ENCODE data around the gene CCM2.

Gene CCM2

GRCh38 chr7:45073786-45074527 is 74.0 kb downstream of the CCM2 start:
- Histone ChIP-seq H3K4me3 (ENCODE audit: control insufficient read depth in 1 of 7, extremely low read depth in 1 of 7, insufficient read depth in 4 of 7, low read depth in 2 of 7, low read length in 6 of 7) (no peak overlapping the region), H3K27me3 (replicated peaks in 2 of 5; ENCODE audit: control insufficient read depth in 4 of 5, insufficient read depth in 5 of 5, low read length in 4 of 5) (no peaks in the 10 kb centered on the region), H3K36me3 (ENCODE audit: control insufficient read depth in 4 of 4, insufficient read depth in 4 of 4, low read length in 3 of 4) (peaks cover 18 to 86% (median 72%) of the 10 kb centered on the region in 4 experiments), H3K4me1 (ENCODE audit: control extremely low read depth in 1 of 4, control insufficient read depth in 4 of 4, insufficient read depth in 4 of 4, low read length in 3 of 4) (no peaks in the 10 kb centered on the region), H3K9me3 (ENCODE audit: control extremely low read depth in 1 of 5, control insufficient read depth in 4 of 5, insufficient read depth in 2 of 5, low read depth in 1 of 5, low read length in 4 of 5) (no peaks in the 10 kb centered on the region), H3K27ac (ENCODE audit: insufficient read depth in 1 of 2, low read depth in 1 of 2, low read length in 2 of 2, poor library complexity in 1 of 2, severe bottlenecking in 2 of 2) (no peak overlapping the region)
- POLR2A ChIA-PET: no interaction called here
- CTCF ChIA-PET: interaction anchor here (4.2 kb wide), 1 partner anchor 100 kb away, joined by 23 read pairs; no protein-coding TSS in a partner anchor
- WGBS (ENCODE audit: insufficient coverage): 95% methylated on average over 14 of the region's 15 CpGs
- no peak for DNase-seq

- Histone ChIP-seq H3K27ac (ENCODE audit: insufficient read depth in 1 of 2, low read depth in 1 of 2, low read length in 2 of 2, poor library complexity in 1 of 2, severe bottlenecking in 2 of 2) (no peak overlapping the region), H3K36me3 (ENCODE audit: control insufficient read depth in 4 of 4, insufficient read depth in 4 of 4, low read length in 3 of 4) (peaks cover 17 to 78% (median 65%) of the 10 kb centered on the region in 4 experiments), H3K4me1 (ENCODE audit: control extremely low read depth in 1 of 4, control insufficient read depth in 4 of 4, insufficient read depth in 4 of 4, low read length in 3 of 4) (no peaks in the 10 kb centered on the region), H3K27me3 (replicated peaks in 2 of 5; ENCODE audit: control insufficient read depth in 4 of 5, insufficient read depth in 5 of 5, low read length in 4 of 5) (no peaks in the 10 kb centered on the region), H3K4me3 (ENCODE audit: control insufficient read depth in 1 of 7, extremely low read depth in 1 of 7, insufficient read depth in 4 of 7, low read depth in 2 of 7, low read length in 6 of 7) (no peak overlapping the region), H3K9me3 (ENCODE audit: control extremely low read depth in 1 of 5, control insufficient read depth in 4 of 5, insufficient read depth in 2 of 5, low read depth in 1 of 5, low read length in 4 of 5) (no peaks in the 10 kb centered on the region)
- POLR2A ChIA-PET: no interaction called here
- no peak for DNase-seq
- WGBS (ENCODE audit: insufficient coverage): 92% methylated on average over 14 of the region's 16 CpGs
- CTCF ChIA-PET: interaction anchor here (1.4 to 4.2 kb wide), 2 partner anchors 58 to 101 kb away, joined by 3 to 23 read pairs; no protein-coding TSS in a partner anchor
Measured at GRCh38 chr7:45074528-45075354, 74.7 kb downstream of the CCM2 start.

- peaks cover 0 to under 1% (median 0%) of the 10 kb centered on the region in 4 experiments for H3K4me1 ChIP-seq (ENCODE audit: control extremely low read depth in 1 of 4, control insufficient read depth in 4 of 4, insufficient read depth in 4 of 4, low read length in 3 of 4)
- POLR2A ChIA-PET: no interaction called here
- no peaks in the 10 kb centered on the region for H3K27me3 ChIP-seq (replicated peaks in 2 of 5; ENCODE audit: control insufficient read depth in 4 of 5, insufficient read depth in 5 of 5, low read length in 4 of 5)
- CTCF ChIA-PET: interaction anchor here (1.4 kb wide), 1 partner anchor 58 kb away, joined by 3 read pairs; no protein-coding TSS in a partner anchor
- no peaks in the 10 kb centered on the region for H3K9me3 ChIP-seq (ENCODE audit: control extremely low read depth in 1 of 5, control insufficient read depth in 4 of 5, insufficient read depth in 2 of 5, low read depth in 1 of 5, low read length in 4 of 5)
- H3K4me3 ChIP-seq (ENCODE audit: control insufficient read depth in 1 of 7, extremely low read depth in 1 of 7, insufficient read depth in 4 of 7, low read depth in 2 of 7, low read length in 6 of 7): no peak overlapping the region
- WGBS (ENCODE audit: insufficient coverage): 86% methylated on average over 1 of the region's 1 CpG
- peaks cover 14 to 73% (median 60%) of the 10 kb centered on the region in 4 experiments for H3K36me3 ChIP-seq (ENCODE audit: control insufficient read depth in 4 of 4, insufficient read depth in 4 of 4, low read length in 3 of 4)
- H3K27ac ChIP-seq (ENCODE audit: insufficient read depth in 1 of 2, low read depth in 1 of 2, low read length in 2 of 2, poor library complexity in 1 of 2, severe bottlenecking in 2 of 2): no peak overlapping the region
- no peak for DNase-seq
Measured at GRCh38 chr7:45075355-45075644, 75.3 kb downstream of the CCM2 start.

GRCh38 chr7:45075871-45076796 is 76.1 kb downstream of the CCM2 start:
- H3K4me1 ChIP-seq (ENCODE audit: control extremely low read depth in 1 of 4, control insufficient read depth in 4 of 4, insufficient read depth in 4 of 4, low read length in 3 of 4): peaks cover 0 to 4% (median 0%) of the 10 kb centered on the region in 4 experiments
- no peak for DNase-seq
- CTCF ChIA-PET: interaction anchor here (0.6 to 2.2 kb wide), 3 partner anchors 11 to 59 kb away, joined by 3 to 17 read pairs (median 3); no protein-coding TSS in a partner anchor
- H3K36me3 ChIP-seq (ENCODE audit: control insufficient read depth in 4 of 4, insufficient read depth in 4 of 4, low read length in 3 of 4): peaks cover 11 to 65% (median 53%) of the 10 kb centered on the region in 4 experiments
- H3K27me3 ChIP-seq (replicated peaks in 2 of 5; ENCODE audit: control insufficient read depth in 4 of 5, insufficient read depth in 5 of 5, low read length in 4 of 5): no peaks in the 10 kb centered on the region
- POLR2A ChIA-PET: no interaction called here
- H3K4me3 ChIP-seq (ENCODE audit: control insufficient read depth in 1 of 7, extremely low read depth in 1 of 7, insufficient read depth in 4 of 7, low read depth in 2 of 7, low read length in 6 of 7): no peak overlapping the region
- no peak overlapping the region for H3K27ac ChIP-seq (ENCODE audit: insufficient read depth in 1 of 2, low read depth in 1 of 2, low read length in 2 of 2, poor library complexity in 1 of 2, severe bottlenecking in 2 of 2)
- WGBS (ENCODE audit: insufficient coverage): 97% methylated on average over 31 of the region's 35 CpGs
- no peaks in the 10 kb centered on the region for H3K9me3 ChIP-seq (ENCODE audit: control extremely low read depth in 1 of 5, control insufficient read depth in 4 of 5, insufficient read depth in 2 of 5, low read depth in 1 of 5, low read length in 4 of 5)

- WGBS (ENCODE audit: insufficient coverage): 95% methylated on average over 5 of the region's 5 CpGs
- ChIA-PET CTCF (interaction anchor here (0.6 to 2.2 kb wide), 2 partner anchors 12 to 59 kb away, joined by 3 to 17 read pairs; no protein-coding TSS in a partner anchor), POLR2A (no interaction called here)
- Histone ChIP-seq H3K4me3 (ENCODE audit: control insufficient read depth in 1 of 7, extremely low read depth in 1 of 7, insufficient read depth in 4 of 7, low read depth in 2 of 7, low read length in 6 of 7) (no peak overlapping the region), H3K27ac (ENCODE audit: insufficient read depth in 1 of 2, low read depth in 1 of 2, low read length in 2 of 2, poor library complexity in 1 of 2, severe bottlenecking in 2 of 2) (no peak overlapping the region), H3K4me1 (ENCODE audit: control extremely low read depth in 1 of 4, control insufficient read depth in 4 of 4, insufficient read depth in 4 of 4, low read length in 3 of 4) (peaks cover 0 to 4% (median 0%) of the 10 kb centered on the region in 4 experiments), H3K27me3 (replicated peaks in 2 of 5; ENCODE audit: control insufficient read depth in 4 of 5, insufficient read depth in 5 of 5, low read length in 4 of 5) (no peaks in the 10 kb centered on the region), H3K36me3 (ENCODE audit: control insufficient read depth in 4 of 4, insufficient read depth in 4 of 4, low read length in 3 of 4) (peaks cover 3 to 57% (median 45%) of the 10 kb centered on the region in 4 experiments), H3K9me3 (ENCODE audit: control extremely low read depth in 1 of 5, control insufficient read depth in 4 of 5, insufficient read depth in 2 of 5, low read depth in 1 of 5, low read length in 4 of 5) (no peaks in the 10 kb centered on the region)
- no peak for DNase-seq
Measured at GRCh38 chr7:45076946-45077345, 76.9 kb downstream of the CCM2 start.

- WGBS (ENCODE audit: insufficient coverage): 100% methylated on average over 7 of the region's 9 CpGs
- H3K36me3 ChIP-seq (ENCODE audit: control insufficient read depth in 4 of 4, insufficient read depth in 4 of 4, low read length in 3 of 4): peaks cover 0 to 51% (median 38%) of the 10 kb centered on the region in 4 experiments
- no peaks in the 10 kb centered on the region for H3K9me3 ChIP-seq (ENCODE audit: control extremely low read depth in 1 of 5, control insufficient read depth in 4 of 5, insufficient read depth in 2 of 5, low read depth in 1 of 5, low read length in 4 of 5)
- peaks cover 0 to 4% (median 0%) of the 10 kb centered on the region in 4 experiments for H3K4me1 ChIP-seq (ENCODE audit: control extremely low read depth in 1 of 4, control insufficient read depth in 4 of 4, insufficient read depth in 4 of 4, low read length in 3 of 4)
- no peak overlapping the region for H3K27ac ChIP-seq (ENCODE audit: insufficient read depth in 1 of 2, low read depth in 1 of 2, low read length in 2 of 2, poor library complexity in 1 of 2, severe bottlenecking in 2 of 2)
- ChIA-PET POLR2A (interaction anchor here (0.6 kb wide), 1 partner anchor 70 kb away, joined by 5 read pairs; no protein-coding TSS in a partner anchor), CTCF (interaction anchor here (2.2 kb wide), 1 partner anchor 58 kb away, joined by 17 read pairs; no protein-coding TSS in a partner anchor)
- DNase-seq: no peak
- H3K27me3 ChIP-seq (replicated peaks in 2 of 5; ENCODE audit: control insufficient read depth in 4 of 5, insufficient read depth in 5 of 5, low read length in 4 of 5): no peaks in the 10 kb centered on the region
- H3K4me3 ChIP-seq (ENCODE audit: control insufficient read depth in 1 of 7, extremely low read depth in 1 of 7, insufficient read depth in 4 of 7, low read depth in 2 of 7, low read length in 6 of 7): no peak overlapping the region
Measured at GRCh38 chr7:45077579-45077978, 77.6 kb downstream of the CCM2 start.

Data from common myeloid progenitor, CD34-positive (primary cell).